ENCODE results near the gene SPOCD1. TPM values are rescaled to one million over a fixed set of nuclear protein-coding genes. Genes with fewer than 3 reads are reported as not detected.

Gene SPOCD1
- total RNA-seq, 4 donors from 2014 or later, result 0.22 to 1.6 (median 0.96) TPM; not detected in 1

DNA sequence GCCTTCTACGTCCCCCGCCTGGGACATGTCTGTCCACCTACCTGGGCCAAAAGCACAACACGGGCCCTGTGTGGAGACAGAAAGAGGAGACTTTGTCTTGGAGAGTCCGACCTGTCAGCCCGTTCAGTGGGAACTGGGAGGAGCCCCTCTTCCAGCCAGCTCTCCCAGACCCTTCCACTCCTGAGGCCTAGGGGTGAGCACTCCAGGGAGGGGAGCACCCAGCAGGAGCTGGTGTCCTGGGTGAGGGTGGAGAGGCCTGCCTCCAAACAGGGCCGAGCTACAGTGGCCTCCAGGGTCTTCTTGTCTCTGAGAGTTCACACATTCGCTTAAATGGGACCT is 546 bp downstream of the SPOCD1 start:
- intact Hi-C loops (cut with DNase I), result no loop called here
- TF ChIP-seq, protein P1, sequence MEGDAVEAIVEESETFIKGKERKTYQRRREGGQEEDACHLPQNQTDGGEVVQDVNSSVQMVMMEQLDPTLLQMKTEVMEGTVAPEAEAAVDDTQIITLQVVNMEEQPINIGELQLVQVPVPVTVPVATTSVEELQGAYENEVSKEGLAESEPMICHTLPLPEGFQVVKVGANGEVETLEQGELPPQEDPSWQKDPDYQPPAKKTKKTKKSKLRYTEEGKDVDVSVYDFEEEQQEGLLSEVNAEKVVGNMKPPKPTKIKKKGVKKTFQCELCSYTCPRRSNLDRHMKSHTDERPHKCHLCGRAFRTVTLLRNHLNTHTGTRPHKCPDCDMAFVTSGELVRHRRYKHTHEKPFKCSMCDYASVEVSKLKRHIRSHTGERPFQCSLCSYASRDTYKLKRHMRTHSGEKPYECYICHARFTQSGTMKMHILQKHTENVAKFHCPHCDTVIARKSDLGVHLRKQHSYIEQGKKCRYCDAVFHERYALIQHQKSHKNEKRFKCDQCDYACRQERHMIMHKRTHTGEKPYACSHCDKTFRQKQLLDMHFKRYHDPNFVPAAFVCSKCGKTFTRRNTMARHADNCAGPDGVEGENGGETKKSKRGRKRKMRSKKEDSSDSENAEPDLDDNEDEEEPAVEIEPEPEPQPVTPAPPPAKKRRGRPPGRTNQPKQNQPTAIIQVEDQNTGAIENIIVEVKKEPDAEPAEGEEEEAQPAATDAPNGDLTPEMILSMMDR (IDR thresholded peaks at IDR 0.05), result no peak
- no peak for TF ChIP-seq POLR2A (IDR thresholded peaks at IDR 0.05)
- no peaks in the 10 kb centered on the region for H3K4me1 ChIP-seq
- DNase-seq, result no peak
- H3K27me3 ChIP-seq, result no peaks in the 10 kb centered on the region
- no peak overlapping the region for H3K27ac ChIP-seq
- no peaks in the 10 kb centered on the region for H3K9me3 ChIP-seq
- 90 to 99% methylated on average over 5 of the region's 7 CpGs for WGBS, 2 donors
- no peak overlapping the region for H3K4me3 ChIP-seq (replicated peaks in 1 of 3)
- no peaks in the 10 kb centered on the region for H3K36me3 ChIP-seq

DNA sequence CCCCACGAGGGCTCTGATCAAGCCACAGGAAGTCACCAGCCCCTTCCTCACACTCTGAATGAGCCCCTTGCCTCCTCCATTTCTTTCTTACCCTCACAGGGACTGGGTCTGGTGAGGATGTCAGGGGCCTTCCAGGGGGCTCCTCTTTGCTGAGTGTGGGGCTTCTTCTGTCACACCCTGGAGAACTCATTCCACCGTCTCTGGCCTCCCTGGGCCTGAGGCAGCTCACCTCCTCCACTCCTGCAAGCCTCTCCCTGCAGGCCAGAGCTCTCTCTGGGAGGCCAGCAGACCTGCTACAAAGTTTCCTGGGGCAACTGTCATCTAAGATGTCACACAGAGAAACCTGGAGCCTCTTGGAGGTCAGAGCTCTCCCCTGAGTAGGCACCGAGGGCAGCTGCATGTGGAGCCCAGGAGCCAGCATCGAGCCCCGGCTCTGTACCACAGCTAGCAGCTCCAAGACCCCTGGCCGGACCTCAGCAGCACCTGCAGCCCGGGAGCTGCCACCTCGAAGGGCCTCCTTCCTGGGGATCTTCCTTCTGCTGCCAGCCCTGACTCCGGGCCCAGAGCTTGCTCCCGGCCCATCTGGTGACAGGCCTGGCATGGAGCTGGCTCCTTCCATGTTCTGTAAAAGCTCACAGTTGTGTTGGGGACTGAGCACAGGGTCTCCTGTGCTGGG is 1.1 kb downstream of the SPOCD1 start:
- no peak for DNase-seq
- TF ChIP-seq POLR2A (IDR thresholded peaks at IDR 0.05), result no peak
- TF ChIP-seq, protein P1 (IDR thresholded peaks at IDR 0.05), result no peak
- intact Hi-C loops (cut with DNase I), result no loop called here

DNA sequence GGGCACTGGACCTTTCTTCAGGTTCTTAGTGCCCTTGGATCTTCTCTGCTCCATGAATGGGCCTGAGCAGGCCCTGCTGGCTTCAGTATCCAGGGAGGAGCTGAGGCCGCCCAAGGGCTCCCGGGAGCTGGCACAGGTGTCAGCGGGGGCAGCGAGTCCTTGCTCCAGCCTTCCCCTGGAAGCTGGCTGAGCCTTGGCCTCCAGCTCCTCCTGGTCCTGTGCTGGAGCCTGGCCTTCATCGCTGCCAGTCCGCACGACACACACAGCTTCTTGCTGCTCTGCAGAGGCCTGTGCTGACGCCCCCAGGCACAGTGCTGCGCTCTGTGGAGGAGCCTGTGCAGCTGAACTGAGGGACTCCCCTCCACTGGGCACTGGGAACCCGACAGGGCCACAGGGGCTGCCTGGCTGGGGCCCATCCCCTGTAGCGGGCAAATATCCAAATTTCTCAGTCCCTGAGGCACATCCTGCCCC is 1.7 kb downstream of the SPOCD1 start:
- Histone ChIP-seq H3K27ac (no peak overlapping the region), H3K36me3 (no peaks in the 10 kb centered on the region), H3K4me1 (no peaks in the 10 kb centered on the region), H3K9me3 (no peaks in the 10 kb centered on the region), H3K4me3 (replicated peaks in 1 of 3) (no peak overlapping the region), H3K27me3 (no peaks in the 10 kb centered on the region)
- intact Hi-C loops (cut with DNase I), result no loop called here
- WGBS, 2 donors, result 0 to 88% methylated on average over 1 to 6 of the region's 11 CpGs
- TF ChIP-seq POLR2A (IDR thresholded peaks at IDR 0.05), result no peak
- TF ChIP-seq, protein P1 (IDR thresholded peaks at IDR 0.05), result no peak
- no peak for DNase-seq

More for the DNA sequence above, 1.1 kb downstream of the SPOCD1 start:
- Histone ChIP-seq H3K27ac (no peak overlapping the region), H3K36me3 (no peaks in the 10 kb centered on the region), H3K4me1 (no peaks in the 10 kb centered on the region), H3K4me3 (replicated peaks in 1 of 3) (no peak overlapping the region), H3K9me3 (no peaks in the 10 kb centered on the region), H3K27me3 (no peaks in the 10 kb centered on the region)
- WGBS, 2 donors, result 88 to 96% methylated on average over 5 to 8 of the region's 10 CpGs

DNA sequence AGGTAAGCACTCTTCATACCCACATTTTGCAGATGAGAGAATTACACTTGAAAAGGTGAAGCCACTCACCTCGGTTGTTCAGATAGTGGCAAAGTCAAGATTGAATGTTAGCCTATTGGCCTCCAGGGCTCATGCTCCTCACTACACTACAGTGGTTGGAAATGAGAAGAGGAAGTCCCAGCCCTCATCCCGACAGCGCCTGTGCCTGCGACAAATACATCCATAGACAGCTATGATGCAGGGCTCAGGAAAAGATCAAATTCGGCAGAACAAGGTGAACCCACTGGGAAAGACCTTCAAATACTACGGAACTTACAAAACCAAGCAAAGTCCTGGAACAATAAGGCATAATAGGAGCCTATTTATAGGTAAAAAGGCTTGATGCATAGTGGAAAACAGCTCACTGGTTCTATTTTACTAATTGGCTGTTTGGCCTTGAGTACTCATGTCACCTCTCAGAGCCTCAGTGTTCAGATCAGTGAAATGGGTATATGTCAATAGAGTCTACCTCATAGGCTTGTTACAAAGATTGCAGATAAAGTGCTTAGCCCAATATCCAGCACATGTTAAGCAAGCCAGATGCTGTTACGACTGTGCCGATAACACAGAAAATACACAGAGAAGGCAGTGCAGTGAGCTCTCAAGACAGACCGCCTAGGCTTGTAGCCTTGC is 3.5 kb downstream of the SPOCD1 start:
- DNase-seq, result no peak
- no peak for TF ChIP-seq POLR2A (IDR thresholded peaks at IDR 0.05)
- TF ChIP-seq, protein P1 (IDR thresholded peaks at IDR 0.05), result no peak
- WGBS, 2 donors, result 83 to 87% methylated on average over 9 of the region's 9 CpGs
- H3K27ac ChIP-seq, result no peak overlapping the region
- H3K9me3 ChIP-seq, result no peaks in the 10 kb centered on the region
- no peaks in the 10 kb centered on the region for H3K4me1 ChIP-seq
- H3K27me3 ChIP-seq, result no peaks in the 10 kb centered on the region
- intact Hi-C loops (cut with DNase I), result no loop called here
- H3K36me3 ChIP-seq, result no peaks in the 10 kb centered on the region
- H3K4me3 ChIP-seq (replicated peaks in 1 of 3), result no peak overlapping the region

DNA sequence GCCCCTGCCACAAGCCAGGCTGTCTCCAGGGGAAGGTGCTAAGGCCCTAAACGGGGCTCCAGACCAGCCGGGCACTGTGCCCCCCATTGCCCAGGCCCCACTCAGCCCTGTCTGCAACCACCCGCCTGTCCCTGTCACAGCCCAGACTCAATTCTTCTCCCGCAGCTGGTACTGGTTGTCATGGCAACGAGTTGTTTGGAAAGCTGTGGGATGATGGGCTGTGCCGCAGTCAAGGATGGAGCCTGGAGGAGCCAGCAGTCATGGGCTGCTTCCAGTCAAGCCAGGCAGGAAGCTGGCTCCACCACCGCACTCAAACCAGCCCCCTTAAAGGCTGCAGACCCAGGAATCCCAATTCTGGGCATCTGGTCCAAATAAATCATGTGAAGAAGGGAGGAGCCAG is 4.2 kb downstream of the SPOCD1 start:
- 49 to 52% methylated on average over 7 of the region's 7 CpGs for WGBS, 2 donors
- Histone ChIP-seq H3K4me3 (replicated peaks in 1 of 3) (no peak overlapping the region), H3K27ac (no peak overlapping the region), H3K36me3 (no peaks in the 10 kb centered on the region), H3K27me3 (no peaks in the 10 kb centered on the region), H3K4me1 (no peaks in the 10 kb centered on the region), H3K9me3 (no peaks in the 10 kb centered on the region)
- no peak for DNase-seq
- intact Hi-C loops (cut with DNase I), result no loop called here
- TF ChIP-seq, protein P1 (IDR thresholded peaks at IDR 0.05), result no peak
- TF ChIP-seq POLR2A (IDR thresholded peaks at IDR 0.05), result no peak
